Caco-2 (cell line): Measurements from ENCODE around the gene GABBR1. TPM values are rescaled to one million over a fixed set of nuclear protein-coding genes. Genes with fewer than 3 reads are reported as not detected.

ENCODE experiments used
- BruUV-seq: library from RNA; stranded (reverse); fragments of 400-500 nt; replicated peaks from 2 replicates; lab custom pipeline; 2021; lab: Mats Ljungman, UMichigan
- CTCF ChIA-PET: fragments of 300-600 bp; sonication (Branson Sonifier 250); formaldehyde crosslinking; loops from one replicate; lab custom pipeline; 2022; ENCODE audit warnings: antibody characterized with exemption; lab: Charles Lee
- POLR2A ChIA-PET: fragments of 300-600 bp; sonication (Branson Sonifier 250); formaldehyde crosslinking; loops from one replicate; lab custom pipeline; 2022; ENCODE audit warnings: antibody characterized with exemption; lab: Charles Lee
- DNase-seq, 2 experiments: peaks; one replicate each; pipeline versions ENCODE4 v3.0.0 to v3.0.0-alpha.2; 2020 to 2022
- H3K27me3 ChIP-seq: replicated peaks from 2 replicates; pipeline ENCODE4 v1.6.0; 2011; ENCODE audit warnings: low read length; ENCODE audit not compliant: control insufficient read depth, insufficient read depth
- H3K36me3 ChIP-seq: 2 replicates; pipeline ENCODE4 v1.5.1; 2011; ENCODE audit warnings: low read length; ENCODE audit not compliant: control insufficient read depth, insufficient read depth
- H3K4me1 ChIP-seq: fragments of 250-450 bp; sonication (Bioruptor Pico); 2 replicates; pipeline ENCODE4 v1.5.1; 2020; ENCODE audit warnings: mild to moderate bottlenecking
- H3K4me3 ChIP-seq: 2 replicates; pipeline ENCODE4 v1.5.1; 2011; ENCODE audit warnings: low read depth, mild to moderate bottlenecking, control low read depth, low read length
- H3K9me3 ChIP-seq: fragments of 250-450 bp; sonication (Bioruptor Pico); 2 replicates; pipeline ENCODE4 v1.5.1; 2020; ENCODE audit warnings: mild to moderate bottlenecking, moderate library complexity
- H3K27ac Mint-ChIP-seq: one replicate; pipeline ENCODE4 v1.8.0; 2022; ENCODE audit warnings: mixed read lengths; ENCODE audit not compliant: unreplicated experiment
- H3K27me3 Mint-ChIP-seq: one replicate; pipeline ENCODE4 v1.8.0; 2022; ENCODE audit warnings: mixed read lengths; ENCODE audit not compliant: insufficient read depth, unreplicated experiment
- H3K36me3 Mint-ChIP-seq: one replicate; pipeline ENCODE4 v1.8.0; 2022; ENCODE audit warnings: mild to moderate bottlenecking, mixed read lengths; ENCODE audit not compliant: insufficient read depth, unreplicated experiment
- H3K4me1 Mint-ChIP-seq: one replicate; pipeline ENCODE4 v1.8.0; 2022; ENCODE audit warnings: low read depth, mixed read lengths; ENCODE audit not compliant: unreplicated experiment
- H3K4me3 Mint-ChIP-seq: one replicate; pipeline ENCODE4 v1.8.0; 2022; ENCODE audit warnings: mild to moderate bottlenecking, moderate library complexity, mixed read lengths; ENCODE audit not compliant: unreplicated experiment
- H3K9me3 Mint-ChIP-seq: one replicate; pipeline ENCODE4 v1.8.0; 2022; ENCODE audit warnings: mixed read lengths; ENCODE audit not compliant: unreplicated experiment
- CTCF ChIP-seq, 2 experiments: fragments of 200-600 bp in 1 of 2; IDR thresholded peaks; 1 replicate in 1 of 2; 2 replicates in 1 of 2; pipeline versions ENCODE4 v1.5.1 to v1.8.0; 2011 to 2022; ENCODE audit warnings: antibody characterized with exemption in 1 of 2, control low read depth in 1 of 2, inconsistent platforms in 1 of 2, low read depth in 1 of 2, low read length in 1 of 2, mild to moderate bottlenecking in 1 of 2, moderate library complexity in 1 of 2; ENCODE audit not compliant: insufficient read depth in 1 of 2, severe bottlenecking in 1 of 2, unreplicated experiment in 1 of 2
- intact Hi-C: fragments of 100-400 bp; cut with micrococcal nuclease; formaldehyde crosslinking; loops from one replicate; pipeline ENCODE4 v1.10.0; 2022; ENCODE audit not compliant: unreplicated experiment
- total RNA-seq: library from RNA; stranded (reverse); gene quantifications from 2 replicates; pipeline ENCODE4 v1.2.3, GENCODE V29; 2022

The GABBR1 gene
- total RNA-seq, 1 experiment from 2014 or later, result 3.3 TPM

DNA sequence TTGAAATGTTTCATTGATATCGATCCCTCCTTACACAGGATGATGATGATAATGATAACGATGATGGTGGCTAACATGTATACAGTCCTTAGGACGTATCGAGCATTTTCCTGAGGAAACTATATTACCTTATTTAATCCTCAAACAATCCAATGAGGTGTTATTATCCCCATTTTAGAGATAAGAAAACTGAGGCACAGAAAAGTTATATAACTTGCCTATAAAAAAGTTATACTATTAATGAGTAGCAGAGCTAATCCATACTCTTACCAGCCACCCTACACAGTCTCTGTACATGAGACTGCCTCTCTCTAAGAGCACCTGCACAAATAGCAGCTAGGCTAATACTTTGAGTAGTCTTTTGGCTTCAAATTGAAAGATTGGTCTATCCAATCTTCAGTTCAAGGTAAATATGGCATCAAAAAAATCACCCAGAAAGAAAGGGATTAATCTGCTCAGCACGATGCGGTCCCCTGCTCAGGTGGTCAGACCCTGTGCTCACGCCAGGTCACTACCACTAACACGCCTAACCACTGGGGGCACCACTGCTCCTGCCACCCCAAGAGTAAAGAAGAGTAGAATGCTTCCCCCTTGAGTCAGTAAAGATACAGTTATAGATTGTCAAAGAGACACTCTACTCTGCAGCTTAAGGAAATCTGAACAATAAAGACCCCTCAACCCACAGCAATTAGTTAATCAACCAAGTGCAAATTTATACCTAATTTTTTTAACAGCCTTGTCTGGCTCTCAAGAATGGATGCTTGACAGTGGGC lies 15.0 kb downstream of the GABBR1 start:
- no peaks in the 10 kb centered on the region for H3K36me3 Mint-ChIP-seq
- Histone ChIP-seq H3K4me1 (no peaks in the 10 kb centered on the region), H3K9me3 (no peaks in the 10 kb centered on the region), H3K27me3 (no peaks in the 10 kb centered on the region), H3K36me3 (no peaks in the 10 kb centered on the region), H3K4me3 (no peak overlapping the region)
- ChIA-PET CTCF (no interaction called here), POLR2A (no interaction called here)
- no peaks in the 10 kb centered on the region for H3K4me1 Mint-ChIP-seq
- H3K27ac Mint-ChIP-seq, result no peak overlapping the region
- DNase-seq, result no peak
- TF ChIP-seq CTCF (IDR thresholded peaks at IDR 0.05; ENCODE audit: insufficient read depth in 1 of 2, low read depth in 1 of 2, low read length in 1 of 2, severe bottlenecking in 1 of 2, unreplicated experiment in 1 of 2), result peak in 1 of 2 experiments; percentile 21
- peaks cover 9% of the 10 kb centered on the region for H3K27me3 Mint-ChIP-seq
- H3K9me3 Mint-ChIP-seq, result no peaks in the 10 kb centered on the region
- no TSS peak for BruUV-seq
- intact Hi-C loops, result no loop called here
- H3K4me3 Mint-ChIP-seq, result no peak overlapping the region

DNA sequence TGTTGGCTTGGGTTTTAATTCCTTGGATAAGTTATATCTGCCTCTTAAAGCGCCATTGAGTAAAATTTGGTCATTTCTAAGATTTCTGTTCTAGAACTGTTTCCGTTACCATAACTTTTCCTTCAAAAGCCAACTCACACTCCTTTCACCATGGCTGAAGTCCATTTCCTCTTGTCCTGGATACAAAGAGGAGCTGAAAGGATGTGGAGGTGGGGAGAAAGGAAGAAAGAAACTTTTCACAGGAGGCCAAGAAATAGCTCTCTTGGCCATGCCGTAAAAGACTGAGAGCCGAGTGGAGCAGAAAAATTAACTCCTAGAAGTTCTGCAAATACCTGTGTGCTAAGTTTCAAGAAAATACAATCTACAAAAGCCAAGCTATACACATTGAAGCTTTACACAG lies 21.6 kb downstream of the GABBR1 start:
- Histone ChIP-seq H3K9me3 (no peaks in the 10 kb centered on the region), H3K4me3 (no peak overlapping the region), H3K4me1 (no peaks in the 10 kb centered on the region), H3K27me3 (no peaks in the 10 kb centered on the region; the same call in 1 of the 2 replicates), H3K36me3 (no peaks in the 10 kb centered on the region)
- Mint-ChIP-seq H3K4me1 (no peaks in the 10 kb centered on the region), H3K4me3 (no peak overlapping the region), H3K27me3 (peaks cover 13% of the 10 kb centered on the region), H3K36me3 (no peaks in the 10 kb centered on the region), H3K9me3 (no peaks in the 10 kb centered on the region), H3K27ac (no peak overlapping the region)
- POLR2A ChIA-PET, result no interaction called here
- TF ChIP-seq CTCF (IDR thresholded peaks at IDR 0.05; ENCODE audit: insufficient read depth in 1 of 2, low read depth in 1 of 2, low read length in 1 of 2, severe bottlenecking in 1 of 2, unreplicated experiment in 1 of 2), result no peak
- no peak for DNase-seq
- CTCF ChIA-PET, result interaction anchor here (1.1 kb wide), 1 partner anchor 43 kb away, joined by 3 read pairs; no protein-coding TSS in a partner anchor
- BruUV-seq, result no TSS peak
- intact Hi-C loops, result no loop called here

GRCh38 chr6:29610540-29610939 lies 22.4 kb downstream of the GABBR1 start:
- H3K4me1 ChIP-seq, result no peaks in the 10 kb centered on the region
- no peak overlapping the region for H3K4me3 ChIP-seq
- Mint-ChIP-seq H3K4me1 (no peaks in the 10 kb centered on the region), H3K27ac (no peak overlapping the region), H3K9me3 (no peaks in the 10 kb centered on the region), H3K36me3 (no peaks in the 10 kb centered on the region), H3K4me3 (no peak overlapping the region), H3K27me3 (peaks cover 13% of the 10 kb centered on the region)
- ChIA-PET CTCF (no interaction called here), POLR2A (no interaction called here)
- no peak for DNase-seq
- H3K36me3 ChIP-seq, result no peaks in the 10 kb centered on the region
- no peak for TF ChIP-seq CTCF (IDR thresholded peaks at IDR 0.05; ENCODE audit: insufficient read depth in 1 of 2, low read depth in 1 of 2, low read length in 1 of 2, severe bottlenecking in 1 of 2, unreplicated experiment in 1 of 2)
- intact Hi-C loops, result no loop called here
- no peaks in the 10 kb centered on the region; the same call in 1 of the 2 replicates for H3K27me3 ChIP-seq
- H3K9me3 ChIP-seq, result no peaks in the 10 kb centered on the region
- no TSS peak for BruUV-seq
